Measurements from ENCODE around the gene CHRNA9.

Gene CHRNA9

GRCh38 chr4:40394236-40394635 lies 59.1 kb downstream of the CHRNA9 start:
- DNase-seq, result no peak

GRCh38 chr4:40395166-40395900 lies 60.2 kb downstream of the CHRNA9 start:
- DNase-seq, result no peak

GRCh38 chr4:40395908-40396793 lies 61.0 kb downstream of the CHRNA9 start:
- DNase-seq, result no peak

- no peak for DNase-seq
Observed at GRCh38 chr4:40399578-40399977, 64.4 kb downstream of the CHRNA9 start.

- DNase-seq, result no peak
Observed at GRCh38 chr4:40401096-40401495, 66.0 kb downstream of the CHRNA9 start.

GRCh38 chr4:40401631-40402030 lies 66.5 kb downstream of the CHRNA9 start:
- DNase-seq, result no peak

- DNase-seq, result no peak
Observed at GRCh38 chr4:40402556-40402955, 67.4 kb downstream of the CHRNA9 start.

- DNase-seq, result no peak
Observed at GRCh38 chr4:40403081-40403480, 67.9 kb downstream of the CHRNA9 start.
